Measurements from ENCODE around the gene TRIM41. TPM values are rescaled to one million over a fixed set of nuclear protein-coding genes. Genes with fewer than 3 reads are reported as not detected.
A peak's percentile ranks its signal among the peaks of the same experiment; 100 is the strongest.

Gene TRIM41
- total and polyA plus RNA-seq, 2 experiments from 2014 or later: 2.0 to 14.9 TPM

DNA sequence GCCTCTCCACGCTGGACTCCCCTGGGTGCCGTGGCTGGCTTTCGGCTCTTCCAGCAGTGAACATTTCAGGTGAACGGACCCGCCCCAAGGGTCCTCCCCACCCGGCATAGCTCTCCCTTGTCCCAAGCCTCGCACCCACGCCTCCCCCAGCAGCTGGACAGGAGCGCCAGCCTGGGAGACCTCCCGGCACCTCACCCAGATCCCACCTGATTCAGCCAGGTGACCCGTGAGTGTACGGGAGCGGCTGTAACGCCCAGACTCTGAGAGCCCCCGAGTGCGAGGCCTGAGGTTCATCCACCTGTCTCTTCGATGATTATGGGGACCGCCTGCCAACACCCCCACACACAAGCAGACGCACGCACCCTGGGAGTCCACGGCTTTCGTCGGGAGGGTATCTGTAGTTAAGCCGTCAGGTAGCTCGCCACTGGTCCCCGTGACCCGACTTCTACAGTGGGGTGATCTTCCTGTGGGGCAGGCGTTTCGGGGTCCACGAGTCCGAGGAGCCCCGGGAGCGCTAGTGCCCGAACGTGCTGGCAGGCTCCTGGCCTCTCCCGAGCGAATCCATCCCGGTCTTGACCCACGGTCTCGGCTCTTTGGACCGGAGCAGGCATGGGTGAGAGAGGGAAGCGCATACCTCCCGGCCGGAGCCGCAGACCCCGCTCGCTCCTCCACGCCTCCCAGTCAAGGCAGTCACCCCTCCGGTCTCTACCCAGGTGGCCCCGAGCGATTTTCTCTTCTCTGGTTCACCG lies 32.9 kb upstream of the TRIM41 start:
- H3K4me2 ChIP-seq: peak overlapping the region; percentile 99
- peak overlapping the region; percentile 96 for H3K4me3 ChIP-seq
- TF ChIP-seq EZH2 (IDR thresholded peaks at IDR 0.05; ENCODE audit: borderline replicate concordance) (no peak), EZH2phosphoT487 (IDR thresholded peaks at IDR 0.05; ENCODE audit: low read depth, severe bottlenecking, unreplicated experiment) (no peak)
- TF ChIP-seq, protein P1, sequence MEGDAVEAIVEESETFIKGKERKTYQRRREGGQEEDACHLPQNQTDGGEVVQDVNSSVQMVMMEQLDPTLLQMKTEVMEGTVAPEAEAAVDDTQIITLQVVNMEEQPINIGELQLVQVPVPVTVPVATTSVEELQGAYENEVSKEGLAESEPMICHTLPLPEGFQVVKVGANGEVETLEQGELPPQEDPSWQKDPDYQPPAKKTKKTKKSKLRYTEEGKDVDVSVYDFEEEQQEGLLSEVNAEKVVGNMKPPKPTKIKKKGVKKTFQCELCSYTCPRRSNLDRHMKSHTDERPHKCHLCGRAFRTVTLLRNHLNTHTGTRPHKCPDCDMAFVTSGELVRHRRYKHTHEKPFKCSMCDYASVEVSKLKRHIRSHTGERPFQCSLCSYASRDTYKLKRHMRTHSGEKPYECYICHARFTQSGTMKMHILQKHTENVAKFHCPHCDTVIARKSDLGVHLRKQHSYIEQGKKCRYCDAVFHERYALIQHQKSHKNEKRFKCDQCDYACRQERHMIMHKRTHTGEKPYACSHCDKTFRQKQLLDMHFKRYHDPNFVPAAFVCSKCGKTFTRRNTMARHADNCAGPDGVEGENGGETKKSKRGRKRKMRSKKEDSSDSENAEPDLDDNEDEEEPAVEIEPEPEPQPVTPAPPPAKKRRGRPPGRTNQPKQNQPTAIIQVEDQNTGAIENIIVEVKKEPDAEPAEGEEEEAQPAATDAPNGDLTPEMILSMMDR (IDR thresholded peaks at IDR 0.05; ENCODE audit: poor library complexity): no peak
- no peaks in the 10 kb centered on the region for H3K79me2 ChIP-seq
- peak overlapping the region; percentile 80 for H2AFZ ChIP-seq
- H3K27ac ChIP-seq: no peak overlapping the region
- no peaks in the 10 kb centered on the region for H3K9me3 ChIP-seq (ENCODE audit: low read depth)
- no peaks in the 10 kb centered on the region for H4K20me1 ChIP-seq (ENCODE audit: insufficient read depth, poor library complexity, severe bottlenecking)
- no peaks in the 10 kb centered on the region for H3K36me3 ChIP-seq (replicated peaks; ENCODE audit: insufficient read depth, low read depth)
- peaks cover 4% of the 10 kb centered on the region for H3K4me1 ChIP-seq (ENCODE audit: insufficient read depth)
- 4% methylated on average over 52 of the region's 52 CpGs for WGBS (ENCODE audit: low lambda C conversion rate, missing lambda C conversion rate)
- peak; percentile 35 for DNase-seq (ENCODE audit: low spot score)
- H3K27me3 ChIP-seq: no peaks in the 10 kb centered on the region
- no peaks in the 10 kb centered on the region for H3K9me2 ChIP-seq (replicated peaks; ENCODE audit: insufficient read depth)

DNA sequence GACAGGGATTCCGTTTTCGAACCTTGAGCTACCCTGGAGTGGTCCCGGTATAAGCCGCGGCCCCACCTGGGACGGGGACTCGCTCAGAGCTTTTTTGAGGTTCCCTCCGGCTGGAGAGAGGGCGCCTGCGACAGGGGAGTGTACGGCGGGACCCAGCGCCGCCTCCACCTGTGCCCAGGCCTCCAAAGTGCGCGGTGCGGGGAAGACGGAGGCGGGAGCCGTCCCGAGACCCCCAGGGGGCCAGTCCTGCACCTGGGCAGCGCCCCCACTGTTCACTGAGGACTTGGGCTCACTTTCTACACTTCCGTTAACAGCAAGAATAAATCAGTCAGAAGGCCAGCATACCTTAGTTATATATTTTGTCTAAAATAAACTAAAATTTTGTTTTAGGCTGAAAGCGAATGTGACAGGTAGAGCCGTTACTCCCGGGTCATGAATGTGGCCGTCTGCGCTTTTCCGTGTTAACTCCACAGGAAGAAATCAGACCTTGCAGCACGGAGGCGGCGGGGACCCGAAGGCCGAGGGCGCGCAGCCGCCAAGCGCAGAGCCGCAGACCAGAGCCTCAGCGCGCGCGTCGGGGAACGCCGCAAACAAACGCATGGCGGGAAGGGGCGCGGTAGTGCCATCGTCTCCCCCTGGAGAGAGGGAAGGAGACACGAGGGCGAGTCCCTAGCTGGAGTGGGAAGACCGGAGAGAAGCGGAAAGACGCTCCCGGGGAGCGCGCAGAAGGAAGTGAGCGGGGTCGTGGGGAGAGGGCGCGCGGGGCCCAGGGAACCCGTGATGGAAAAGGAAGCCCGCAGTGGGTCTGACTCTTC lies 32.2 kb upstream of the TRIM41 start:
- DNase-seq (ENCODE audit: low spot score): peak; percentile 77
- peak overlapping the region; percentile 99 for H3K4me2 ChIP-seq
- H3K36me3 ChIP-seq (replicated peaks; ENCODE audit: insufficient read depth, low read depth): no peaks in the 10 kb centered on the region
- H3K27ac ChIP-seq: peak overlapping the region; percentile 46
- TF ChIP-seq EZH2phosphoT487 (IDR thresholded peaks at IDR 0.05; ENCODE audit: low read depth, severe bottlenecking, unreplicated experiment): no peak
- TF ChIP-seq EZH2 (IDR thresholded peaks at IDR 0.05; ENCODE audit: borderline replicate concordance): no peak
- TF ChIP-seq, protein P1 (IDR thresholded peaks at IDR 0.05; ENCODE audit: poor library complexity): peak; percentile 32
- no peaks in the 10 kb centered on the region for H3K79me2 ChIP-seq
- peaks cover 4% of the 10 kb centered on the region for H3K4me1 ChIP-seq (ENCODE audit: insufficient read depth)
- H2AFZ ChIP-seq: peak overlapping the region; percentile 80
- H3K9me2 ChIP-seq (replicated peaks; ENCODE audit: insufficient read depth): no peaks in the 10 kb centered on the region
- H3K9me3 ChIP-seq (ENCODE audit: low read depth): no peaks in the 10 kb centered on the region
- H3K27me3 ChIP-seq: no peaks in the 10 kb centered on the region
- H4K20me1 ChIP-seq (ENCODE audit: insufficient read depth, poor library complexity, severe bottlenecking): no peaks in the 10 kb centered on the region
- WGBS (ENCODE audit: low lambda C conversion rate, missing lambda C conversion rate): 1% methylated on average over 64 of the region's 66 CpGs
- peak overlapping the region; percentile 96 for H3K4me3 ChIP-seq

DNA sequence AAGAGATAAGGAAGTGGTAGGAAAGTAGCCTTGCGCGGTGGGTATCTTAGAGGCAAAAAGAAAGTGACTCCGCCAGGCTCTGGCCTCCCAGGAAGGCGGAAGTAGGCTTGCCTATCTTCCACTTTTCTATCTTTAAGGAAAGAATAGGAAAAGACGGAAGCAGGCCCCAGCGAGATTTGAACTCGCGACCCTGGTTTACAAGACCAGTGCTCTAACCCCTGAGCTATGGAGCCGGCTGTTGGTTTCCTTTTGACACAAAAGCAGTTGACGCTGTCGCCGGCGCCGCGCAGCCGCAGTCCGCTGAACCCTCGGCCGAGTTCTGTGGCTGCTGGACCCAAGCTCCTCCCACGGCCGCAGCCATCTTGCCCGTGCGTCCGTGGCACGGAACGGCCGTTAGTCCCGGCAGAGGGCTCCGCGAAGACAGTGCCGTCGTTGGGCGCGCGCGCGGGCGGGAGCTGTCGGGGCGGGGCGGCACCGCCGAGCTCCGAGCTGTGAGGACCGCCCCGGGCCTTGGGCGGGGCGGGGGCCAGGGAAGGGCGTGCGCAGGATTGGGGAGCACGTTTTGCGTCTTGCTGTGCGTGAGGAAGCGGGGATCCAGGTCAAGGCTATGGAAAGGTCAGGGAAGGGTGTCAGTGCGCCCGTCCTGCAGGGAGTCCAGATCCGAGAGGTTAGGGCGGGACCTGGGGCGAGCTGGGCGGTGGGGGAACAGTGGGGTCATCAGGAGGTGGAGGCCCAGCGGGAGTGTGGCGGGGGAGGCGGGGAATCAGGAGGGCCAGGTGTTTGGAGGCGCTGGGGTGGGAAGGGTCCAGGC lies 31.4 kb upstream of the TRIM41 start:
- Histone ChIP-seq H3K27me3 (no peaks in the 10 kb centered on the region), H3K9me2 (replicated peaks; ENCODE audit: insufficient read depth) (no peaks in the 10 kb centered on the region), H3K9me3 (ENCODE audit: low read depth) (no peaks in the 10 kb centered on the region), H2AFZ (peak overlapping the region; percentile 84), H4K20me1 (ENCODE audit: insufficient read depth, poor library complexity, severe bottlenecking) (no peaks in the 10 kb centered on the region), H3K4me1 (ENCODE audit: insufficient read depth) (peaks cover 4% of the 10 kb centered on the region), H3K4me2 (peak overlapping the region; percentile 99), H3K79me2 (no peaks in the 10 kb centered on the region), H3K27ac (peak overlapping the region; percentile 90), H3K36me3 (replicated peaks; ENCODE audit: insufficient read depth, low read depth) (no peaks in the 10 kb centered on the region), H3K4me3 (peak overlapping the region; percentile 96)
- WGBS (ENCODE audit: low lambda C conversion rate, missing lambda C conversion rate): under 1% methylated on average over 49 of the region's 64 CpGs
- no peak for TF ChIP-seq EZH2 (IDR thresholded peaks at IDR 0.05; ENCODE audit: borderline replicate concordance)
- TF ChIP-seq, protein P1 (IDR thresholded peaks at IDR 0.05; ENCODE audit: poor library complexity): peak; percentile 2
- DNase-seq (ENCODE audit: low spot score): peak; percentile 97
